ENCODE data around the gene MSL3. TPM values are rescaled to one million over a fixed set of nuclear protein-coding genes. Genes with fewer than 3 reads are reported as not detected.

MSL3 gene
- 13.2 and 13.9 TPM in 2 replicates for total RNA-seq

GRCh38 chrX:11757719-11758399, at the start of gene MSL3:
TSS of gene MSL3 (plus strand) at chrX:11758237. CDS start at chrX:11758264, 27 bp downstream.

Other genes starting within 250 kb of the MSL3 start
- gene ARHGAP6, start 92.3 kb upstream of the MSL3 start, total RNA-seq = 3.8 and 9.4 TPM in 2 replicates